Neural cell (in vitro differentiated cells): ENCODE data around the gene HLA-DMA.

Experiments used
- EP300 ChIP-seq: fragments of 450-650 bp; conservative IDR thresholded peaks from 2 replicates; pipeline ENCODE4 v1.6.1; 2014; ENCODE audit warnings: antibody characterized with exemption, mild to moderate bottlenecking, moderate library complexity; ENCODE audit not compliant: poor library complexity, severe bottlenecking
- EZH2 ChIP-seq: fragments of 200-600, 300-800 bp; shearing (Covaris generic), sonication (generic); IDR thresholded peaks from 2 replicates; pipeline ENCODE4 v1.6.1; 2014; ENCODE audit warnings: antibody characterized with exemption, low read length, borderline replicate concordance, mild to moderate bottlenecking; ENCODE audit not compliant: insufficient read depth, poor library complexity, severe bottlenecking
- POLR2AphosphoS5 ChIP-seq: IDR thresholded peaks from 2 replicates; pipeline ENCODE4 v1.6.1; 2012
- RAD21 ChIP-seq: fragments of 450-650 bp; conservative IDR thresholded peaks from 2 replicates; pipeline ENCODE4 v1.6.1; 2014; ENCODE audit warnings: antibody characterized with exemption, mild to moderate bottlenecking, moderate library complexity
- SMC3 ChIP-seq: fragments of 450-650 bp; conservative IDR thresholded peaks from 2 replicates; pipeline ENCODE4 v1.6.1; 2014; ENCODE audit warnings: antibody characterized with exemption, mild to moderate bottlenecking, moderate library complexity; ENCODE audit not compliant: poor library complexity
- TF ChIP-seq, protein P1 (sequence below): fragments of 450-650 bp; IDR thresholded peaks from 2 replicates; pipeline ENCODE4 v1.5.1; 2014; ENCODE audit warnings: antibody characterized with exemption, mild to moderate bottlenecking, moderate library complexity; ENCODE audit not compliant: poor library complexity, severe bottlenecking
- TF ChIP-seq, protein P2 (sequence below): IDR thresholded peaks from 2 replicates; pipeline ENCODE4 v1.6.1; 2012; ENCODE audit warnings: borderline replicate concordance

DNA sequence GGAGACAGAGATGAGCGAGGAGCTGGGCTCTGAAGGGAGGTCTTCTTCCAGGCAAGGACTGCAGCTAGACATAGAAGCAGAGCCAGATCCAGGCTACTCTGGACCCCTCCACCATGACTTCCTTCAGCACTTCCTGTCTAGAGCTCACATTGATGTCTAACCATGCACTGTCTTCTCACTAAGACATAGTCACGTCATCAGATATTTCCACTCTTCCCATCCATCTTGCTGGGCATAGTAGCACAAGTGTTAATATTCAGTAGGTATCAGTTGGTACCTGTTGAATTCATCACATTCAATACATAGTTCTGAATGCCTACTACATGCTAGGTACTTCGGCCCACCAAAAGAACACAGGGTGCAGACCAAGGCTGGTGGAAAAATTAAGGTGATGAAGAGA lies 2.9 kb downstream of the HLA-DMA start:
- no peak for TF ChIP-seq EZH2
- TF ChIP-seq, protein P1, sequence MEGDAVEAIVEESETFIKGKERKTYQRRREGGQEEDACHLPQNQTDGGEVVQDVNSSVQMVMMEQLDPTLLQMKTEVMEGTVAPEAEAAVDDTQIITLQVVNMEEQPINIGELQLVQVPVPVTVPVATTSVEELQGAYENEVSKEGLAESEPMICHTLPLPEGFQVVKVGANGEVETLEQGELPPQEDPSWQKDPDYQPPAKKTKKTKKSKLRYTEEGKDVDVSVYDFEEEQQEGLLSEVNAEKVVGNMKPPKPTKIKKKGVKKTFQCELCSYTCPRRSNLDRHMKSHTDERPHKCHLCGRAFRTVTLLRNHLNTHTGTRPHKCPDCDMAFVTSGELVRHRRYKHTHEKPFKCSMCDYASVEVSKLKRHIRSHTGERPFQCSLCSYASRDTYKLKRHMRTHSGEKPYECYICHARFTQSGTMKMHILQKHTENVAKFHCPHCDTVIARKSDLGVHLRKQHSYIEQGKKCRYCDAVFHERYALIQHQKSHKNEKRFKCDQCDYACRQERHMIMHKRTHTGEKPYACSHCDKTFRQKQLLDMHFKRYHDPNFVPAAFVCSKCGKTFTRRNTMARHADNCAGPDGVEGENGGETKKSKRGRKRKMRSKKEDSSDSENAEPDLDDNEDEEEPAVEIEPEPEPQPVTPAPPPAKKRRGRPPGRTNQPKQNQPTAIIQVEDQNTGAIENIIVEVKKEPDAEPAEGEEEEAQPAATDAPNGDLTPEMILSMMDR, result no peak
- TF ChIP-seq POLR2AphosphoS5, result no peak
- no peak for TF ChIP-seq EP300
- no peak for TF ChIP-seq RAD21
- TF ChIP-seq, protein P2, sequence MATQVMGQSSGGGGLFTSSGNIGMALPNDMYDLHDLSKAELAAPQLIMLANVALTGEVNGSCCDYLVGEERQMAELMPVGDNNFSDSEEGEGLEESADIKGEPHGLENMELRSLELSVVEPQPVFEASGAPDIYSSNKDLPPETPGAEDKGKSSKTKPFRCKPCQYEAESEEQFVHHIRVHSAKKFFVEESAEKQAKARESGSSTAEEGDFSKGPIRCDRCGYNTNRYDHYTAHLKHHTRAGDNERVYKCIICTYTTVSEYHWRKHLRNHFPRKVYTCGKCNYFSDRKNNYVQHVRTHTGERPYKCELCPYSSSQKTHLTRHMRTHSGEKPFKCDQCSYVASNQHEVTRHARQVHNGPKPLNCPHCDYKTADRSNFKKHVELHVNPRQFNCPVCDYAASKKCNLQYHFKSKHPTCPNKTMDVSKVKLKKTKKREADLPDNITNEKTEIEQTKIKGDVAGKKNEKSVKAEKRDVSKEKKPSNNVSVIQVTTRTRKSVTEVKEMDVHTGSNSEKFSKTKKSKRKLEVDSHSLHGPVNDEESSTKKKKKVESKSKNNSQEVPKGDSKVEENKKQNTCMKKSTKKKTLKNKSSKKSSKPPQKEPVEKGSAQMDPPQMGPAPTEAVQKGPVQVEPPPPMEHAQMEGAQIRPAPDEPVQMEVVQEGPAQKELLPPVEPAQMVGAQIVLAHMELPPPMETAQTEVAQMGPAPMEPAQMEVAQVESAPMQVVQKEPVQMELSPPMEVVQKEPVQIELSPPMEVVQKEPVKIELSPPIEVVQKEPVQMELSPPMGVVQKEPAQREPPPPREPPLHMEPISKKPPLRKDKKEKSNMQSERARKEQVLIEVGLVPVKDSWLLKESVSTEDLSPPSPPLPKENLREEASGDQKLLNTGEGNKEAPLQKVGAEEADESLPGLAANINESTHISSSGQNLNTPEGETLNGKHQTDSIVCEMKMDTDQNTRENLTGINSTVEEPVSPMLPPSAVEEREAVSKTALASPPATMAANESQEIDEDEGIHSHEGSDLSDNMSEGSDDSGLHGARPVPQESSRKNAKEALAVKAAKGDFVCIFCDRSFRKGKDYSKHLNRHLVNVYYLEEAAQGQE, result no peak
- TF ChIP-seq SMC3, result no peak
